Endothelial cell (in vitro differentiated cells): Measurements from ENCODE around the gene KCNJ13. TPM values are rescaled to one million over a fixed set of nuclear protein-coding genes. Genes with fewer than 3 reads are reported as not detected.
A peak's percentile ranks its signal among the peaks of the same experiment; 100 is the strongest.

Experiments
- DNase-seq: peaks from one replicate; pipeline ENCODE4 v3.0.0; 2021; ENCODE audit warnings: low spot score
- H3K27ac Mint-ChIP-seq: one replicate; pipeline ENCODE4 v1.8.0; 2021; ENCODE audit warnings: mixed read lengths, inconsistent platforms; ENCODE audit not compliant: unreplicated experiment
- H3K27me3 Mint-ChIP-seq: one replicate; pipeline ENCODE4 v1.8.0; 2021; ENCODE audit warnings: mild to moderate bottlenecking, moderate library complexity, mixed read lengths, inconsistent platforms; ENCODE audit not compliant: unreplicated experiment
- H3K36me3 Mint-ChIP-seq: one replicate; pipeline ENCODE4 v1.8.0; 2021; ENCODE audit warnings: mild to moderate bottlenecking, low read depth, mixed read lengths, inconsistent platforms; ENCODE audit not compliant: unreplicated experiment
- H3K4me1 Mint-ChIP-seq: one replicate; pipeline ENCODE4 v1.8.0; 2021; ENCODE audit warnings: mild to moderate bottlenecking, mixed read lengths, inconsistent platforms; ENCODE audit not compliant: unreplicated experiment
- H3K4me3 Mint-ChIP-seq: one replicate; pipeline ENCODE4 v1.8.0; 2021; ENCODE audit warnings: mild to moderate bottlenecking, mixed read lengths, inconsistent platforms; ENCODE audit not compliant: unreplicated experiment
- H3K9me3 Mint-ChIP-seq: one replicate; pipeline ENCODE4 v1.8.0; 2021; ENCODE audit warnings: mixed read lengths, inconsistent platforms; ENCODE audit not compliant: unreplicated experiment
- total RNA-seq: library from RNA; stranded (reverse); fragmentation: NEBNext Ultra II Directional; extraction: Animal tissue kit (Norgen Biotek cat#: 25700); gene quantifications from one replicate; pipeline ENCODE4 v1.2.1, GENCODE V29; 2021; ENCODE audit not compliant: unreplicated experiment
- TF ChIP-seq, protein P1 (sequence below): fragments of 200-600 bp; sonication (generic); IDR thresholded peaks from one replicate; pipeline ENCODE4 v1.5.0; 2021; ENCODE audit warnings: antibody characterized with exemption; ENCODE audit not compliant: unreplicated experiment

Gene KCNJ13
- total RNA-seq, 1 donor from 2014 or later = not detected

- Mint-ChIP-seq H3K27me3 (peaks cover 4% of the 10 kb centered on the region), H3K4me1 (peaks cover 11% of the 10 kb centered on the region), H3K9me3 (no peaks in the 10 kb centered on the region), H3K27ac (no peak overlapping the region), H3K4me3 (no peak overlapping the region), H3K36me3 (no peaks in the 10 kb centered on the region)
- DNase-seq = no peak
- TF ChIP-seq, protein P1, sequence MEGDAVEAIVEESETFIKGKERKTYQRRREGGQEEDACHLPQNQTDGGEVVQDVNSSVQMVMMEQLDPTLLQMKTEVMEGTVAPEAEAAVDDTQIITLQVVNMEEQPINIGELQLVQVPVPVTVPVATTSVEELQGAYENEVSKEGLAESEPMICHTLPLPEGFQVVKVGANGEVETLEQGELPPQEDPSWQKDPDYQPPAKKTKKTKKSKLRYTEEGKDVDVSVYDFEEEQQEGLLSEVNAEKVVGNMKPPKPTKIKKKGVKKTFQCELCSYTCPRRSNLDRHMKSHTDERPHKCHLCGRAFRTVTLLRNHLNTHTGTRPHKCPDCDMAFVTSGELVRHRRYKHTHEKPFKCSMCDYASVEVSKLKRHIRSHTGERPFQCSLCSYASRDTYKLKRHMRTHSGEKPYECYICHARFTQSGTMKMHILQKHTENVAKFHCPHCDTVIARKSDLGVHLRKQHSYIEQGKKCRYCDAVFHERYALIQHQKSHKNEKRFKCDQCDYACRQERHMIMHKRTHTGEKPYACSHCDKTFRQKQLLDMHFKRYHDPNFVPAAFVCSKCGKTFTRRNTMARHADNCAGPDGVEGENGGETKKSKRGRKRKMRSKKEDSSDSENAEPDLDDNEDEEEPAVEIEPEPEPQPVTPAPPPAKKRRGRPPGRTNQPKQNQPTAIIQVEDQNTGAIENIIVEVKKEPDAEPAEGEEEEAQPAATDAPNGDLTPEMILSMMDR = no peak
These were observed 31.4 kb downstream of the KCNJ13 start for GRCh38 chr2:232744963-232745362.

- Mint-ChIP-seq H3K36me3 (no peaks in the 10 kb centered on the region), H3K27me3 (peaks cover 4% of the 10 kb centered on the region), H3K4me1 (peaks cover 11% of the 10 kb centered on the region), H3K9me3 (no peaks in the 10 kb centered on the region), H3K27ac (peak overlapping the region; percentile 28), H3K4me3 (no peak overlapping the region)
- TF ChIP-seq, protein P1 = no peak
- no peak for DNase-seq
These were observed 34.4 kb downstream of the KCNJ13 start for GRCh38 chr2:232741972-232742371.

- TF ChIP-seq, protein P1 = no peak
These were observed 35.1 kb downstream of the KCNJ13 start for GRCh38 chr2:232741294-232741693.

DNA sequence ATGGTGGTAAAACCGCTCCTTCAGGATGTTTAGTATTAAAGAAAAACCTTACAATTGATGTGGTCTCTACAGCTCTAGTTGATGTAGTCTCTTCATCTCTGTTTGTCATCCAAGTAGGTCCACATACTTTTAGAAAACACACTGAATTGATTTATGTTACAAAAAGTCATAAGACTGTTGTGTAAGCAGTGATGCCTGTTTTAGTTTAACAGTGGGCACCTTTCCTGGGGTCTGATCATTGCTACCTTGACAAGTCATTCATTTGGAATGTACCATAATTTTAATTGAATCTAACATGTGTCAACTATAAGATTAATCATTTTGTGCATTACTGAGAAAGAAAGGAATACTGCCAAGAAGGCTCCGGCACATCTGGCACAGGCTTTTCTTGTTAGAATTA is 44.9 kb downstream of the KCNJ13 start:
- H3K27ac Mint-ChIP-seq = no peak overlapping the region
- H3K36me3 Mint-ChIP-seq = peaks cover 15% of the 10 kb centered on the region
- H3K27me3 Mint-ChIP-seq = peaks cover 2% of the 10 kb centered on the region
- H3K4me1 Mint-ChIP-seq = peaks cover 18% of the 10 kb centered on the region
- DNase-seq = no peak
- no peak overlapping the region for H3K4me3 Mint-ChIP-seq
- H3K9me3 Mint-ChIP-seq = no peaks in the 10 kb centered on the region
- TF ChIP-seq, protein P1 = no peak

More at GRCh38 chr2:232741294-232741693, 35.1 kb downstream of the KCNJ13 start:
- no peaks in the 10 kb centered on the region for H3K9me3 Mint-ChIP-seq
- peaks cover 4% of the 10 kb centered on the region for H3K27me3 Mint-ChIP-seq
- no peak overlapping the region for H3K27ac Mint-ChIP-seq
- H3K36me3 Mint-ChIP-seq = no peaks in the 10 kb centered on the region
- peaks cover 15% of the 10 kb centered on the region for H3K4me1 Mint-ChIP-seq
- H3K4me3 Mint-ChIP-seq = no peak overlapping the region
- DNase-seq = no peak

- H3K36me3 Mint-ChIP-seq = peaks cover 19% of the 10 kb centered on the region
- H3K4me3 Mint-ChIP-seq = no peak overlapping the region
- peak overlapping the region; percentile 20 for H3K27ac Mint-ChIP-seq
- DNase-seq = no peak
- peaks cover 18% of the 10 kb centered on the region for H3K4me1 Mint-ChIP-seq
- H3K9me3 Mint-ChIP-seq = no peaks in the 10 kb centered on the region
- TF ChIP-seq, protein P1 = no peak
- H3K27me3 Mint-ChIP-seq = peaks cover 2% of the 10 kb centered on the region
These were observed 47.6 kb downstream of the KCNJ13 start for GRCh38 chr2:232728785-232729184.
